Natural killer cell treated with Interleukin-12 subunit alpha and Interleukin-12 subunit beta and Interleukin-15 and Interleukin-18, amount 100 ng/mL, for 72 hours (primary cell): ENCODE data around the gene GDPGP1. TPM values are rescaled to one million over a fixed set of nuclear protein-coding genes. Genes with fewer than 3 reads are reported as not detected.
"Not testable (repeated sequence)": the region's sequence is repeated elsewhere in the genome, so short reads cannot be mapped to it uniquely, and the experiment has no call there.

Experiments
- ATAC-seq, 2 donors: fragments of 150-1000 bp; cut with Tn5 transposase in 1 of 2; sonication (Bioruptor Pico), chemical (Tn5 transposase) in 1 of 2; 2 replicates each; pipeline ENCODE4 v1.10.0; 2021
- DNase-seq: peaks from one replicate; pipeline ENCODE4 v3.0.0; 2022; ENCODE audit warnings: low spot score
- H3K27ac Mint-ChIP-seq, 2 donors: 1 replicate in 1 of 2; 2 replicates in 1 of 2; pipeline ENCODE4 v1.8.0; 2022; ENCODE audit warnings: mixed read lengths in 2 of 2, mild to moderate bottlenecking in 1 of 2, moderate library complexity in 1 of 2
- H3K27me3 Mint-ChIP-seq, 2 donors: 1 replicate in 1 of 2; 2 replicates in 1 of 2; pipeline ENCODE4 v1.8.0; 2022; ENCODE audit warnings: mixed read lengths in 2 of 2
- H3K36me3 Mint-ChIP-seq: one replicate; pipeline ENCODE4 v1.8.0; 2022; ENCODE audit warnings: mixed read lengths
- H3K4me1 Mint-ChIP-seq, 2 donors: 1 replicate in 1 of 2; 2 replicates in 1 of 2; pipeline ENCODE4 v1.8.0; 2022; ENCODE audit warnings: low read depth in 2 of 2, mixed read lengths in 2 of 2, mild to moderate bottlenecking in 1 of 2
- H3K4me3 Mint-ChIP-seq: one replicate; pipeline ENCODE4 v1.8.0; 2022; ENCODE audit warnings: mixed read lengths
- H3K9me3 Mint-ChIP-seq: 2 replicates; pipeline ENCODE4 v1.8.0; 2022; ENCODE audit warnings: mixed read lengths
- total RNA-seq, 2 donors: library from RNA; stranded (reverse); gene quantifications; one replicate each; pipeline ENCODE4 v1.2.3, GENCODE V29; 2022

GDPGP1 gene
- total RNA-seq, 2 donors from 2014 or later = 9.6 to 10.0 TPM

GRCh38 chr15:90268415-90268814 lies 34.4 kb downstream of the GDPGP1 start:
- Mint-ChIP-seq H3K4me3 (peak overlapping the region; percentile 98), H3K27ac (peak overlapping the region; percentile 8 to 96), H3K4me1 (peaks cover 45 to 58% of the 10 kb centered on the region in 2 donors), H3K36me3 (peaks cover 31% of the 10 kb centered on the region), H3K27me3 (no peaks in the 10 kb centered on the region), H3K9me3 (no peaks in the 10 kb centered on the region)
- ATAC-seq (no peak), DNase-seq (no peak)

GRCh38 chr15:90270502-90271150 lies 36.6 kb downstream of the GDPGP1 start:
- Mint-ChIP-seq H3K27ac (peak overlapping the region; percentile 7 to 76), H3K9me3 (no peaks in the 10 kb centered on the region), H3K4me3 (peak overlapping the region; percentile 61), H3K4me1 (peaks cover 43 to 47% of the 10 kb centered on the region in 2 donors), H3K36me3 (peaks cover 36% of the 10 kb centered on the region), H3K27me3 (no peaks in the 10 kb centered on the region)
- DNase-seq = no peak
- ATAC-seq = no peak

- ATAC-seq (no peak), DNase-seq (no peak)
- peak overlapping the region; percentile 23 to 76 for H3K27ac Mint-ChIP-seq
- H3K9me3 Mint-ChIP-seq = no peaks in the 10 kb centered on the region
- H3K36me3 Mint-ChIP-seq = peaks cover 37% of the 10 kb centered on the region
- no peak overlapping the region for H3K4me3 Mint-ChIP-seq
- H3K27me3 Mint-ChIP-seq = no peaks in the 10 kb centered on the region
- H3K4me1 Mint-ChIP-seq = peaks cover 39 to 42% of the 10 kb centered on the region in 2 donors
Measured at GRCh38 chr15:90271459-90272166, 37.6 kb downstream of the GDPGP1 start.

- not testable (repeated sequence) for ATAC-seq, H3K36me3 Mint-ChIP-seq, H3K4me3 Mint-ChIP-seq, H3K27me3 Mint-ChIP-seq, H3K9me3 Mint-ChIP-seq, H3K27ac Mint-ChIP-seq, DNase-seq
- H3K4me1 Mint-ChIP-seq = peaks cover 0 to 11% of the 10 kb centered on the region in 2 donors
Measured at GRCh38 chr15:90278467-90278866, 44.5 kb downstream of the GDPGP1 start.

GRCh38 chr15:90280743-90281142 lies 46.7 kb downstream of the GDPGP1 start:
- ATAC-seq, DNase-seq, H3K4me1 Mint-ChIP-seq, H3K9me3 Mint-ChIP-seq, H3K36me3 Mint-ChIP-seq, H3K4me3 Mint-ChIP-seq, H3K27me3 Mint-ChIP-seq, H3K27ac Mint-ChIP-seq: not testable (repeated sequence)

- not testable (repeated sequence) for DNase-seq, H3K9me3 Mint-ChIP-seq, H3K27ac Mint-ChIP-seq, H3K4me3 Mint-ChIP-seq, H3K27me3 Mint-ChIP-seq, H3K4me1 Mint-ChIP-seq, ATAC-seq, H3K36me3 Mint-ChIP-seq
Measured at GRCh38 chr15:90281637-90282036, 47.6 kb downstream of the GDPGP1 start.

GRCh38 chr15:90286678-90287077 lies 52.7 kb downstream of the GDPGP1 start:
- H3K4me1 Mint-ChIP-seq = no peaks in the 10 kb centered on the region
- no peak overlapping the region for H3K27ac Mint-ChIP-seq
- no peaks in the 10 kb centered on the region for H3K27me3 Mint-ChIP-seq
- ATAC-seq (no peak), DNase-seq (no peak)
- H3K9me3 Mint-ChIP-seq = no peaks in the 10 kb centered on the region
- H3K4me3 Mint-ChIP-seq = no peak overlapping the region
- no peaks in the 10 kb centered on the region for H3K36me3 Mint-ChIP-seq

- Mint-ChIP-seq H3K27ac (no peak overlapping the region), H3K4me1 (no peaks in the 10 kb centered on the region), H3K4me3 (no peak overlapping the region), H3K9me3 (no peaks in the 10 kb centered on the region), H3K27me3 (no peaks in the 10 kb centered on the region), H3K36me3 (no peaks in the 10 kb centered on the region)
- ATAC-seq = no peak
- DNase-seq = no peak
Measured at GRCh38 chr15:90287101-90287500, 53.1 kb downstream of the GDPGP1 start.

GRCh38 chr15:90287946-90288345 lies 53.9 kb downstream of the GDPGP1 start:
- ATAC-seq = no peak
- Mint-ChIP-seq H3K27me3 (no peaks in the 10 kb centered on the region), H3K4me1 (no peaks in the 10 kb centered on the region), H3K36me3 (no peaks in the 10 kb centered on the region), H3K27ac (no peak overlapping the region), H3K4me3 (no peak overlapping the region), H3K9me3 (no peaks in the 10 kb centered on the region)
- no peak for DNase-seq

GRCh38 chr15:90291679-90292356 lies 57.8 kb downstream of the GDPGP1 start:
- peaks cover 0 to 7% of the 10 kb centered on the region in 2 donors for H3K27me3 Mint-ChIP-seq
- no peak for DNase-seq
- ATAC-seq = no peak

GRCh38 chr15:90293040-90293810 lies 59.2 kb downstream of the GDPGP1 start:
- not testable (repeated sequence) for H3K4me1 Mint-ChIP-seq, H3K4me3 Mint-ChIP-seq, H3K9me3 Mint-ChIP-seq, H3K36me3 Mint-ChIP-seq, ATAC-seq, H3K27me3 Mint-ChIP-seq
- peak overlapping the region in 1 of 2 donors; percentile 74 for H3K27ac Mint-ChIP-seq
- DNase-seq = peak; percentile 72

More at GRCh38 chr15:90291679-90292356, 57.8 kb downstream of the GDPGP1 start:
- Mint-ChIP-seq H3K36me3 (no peaks in the 10 kb centered on the region), H3K4me3 (no peak overlapping the region), H3K4me1 (peaks cover 5 to 6% of the 10 kb centered on the region in 2 donors), H3K27ac (no peak overlapping the region), H3K9me3 (no peaks in the 10 kb centered on the region)

GRCh38 chr15:90294159-90294558 lies 60.1 kb downstream of the GDPGP1 start:
- Mint-ChIP-seq H3K27ac (no peak overlapping the region), H3K9me3 (no peaks in the 10 kb centered on the region), H3K4me3 (no peak overlapping the region), H3K27me3 (peaks cover 0 to 7% of the 10 kb centered on the region in 2 donors), H3K36me3 (no peaks in the 10 kb centered on the region), H3K4me1 (peaks cover 5 to 6% of the 10 kb centered on the region in 2 donors)
- ATAC-seq (no peak), DNase-seq (no peak)

- Mint-ChIP-seq H3K9me3 (no peaks in the 10 kb centered on the region), H3K4me3 (no peak overlapping the region), H3K4me1 (peaks cover 5 to 6% of the 10 kb centered on the region in 2 donors), H3K27me3 (peaks cover 0 to 7% of the 10 kb centered on the region in 2 donors), H3K36me3 (no peaks in the 10 kb centered on the region), H3K27ac (no peak overlapping the region)
- DNase-seq (no peak), ATAC-seq (no peak)
Measured at GRCh38 chr15:90294601-90295269, 60.7 kb downstream of the GDPGP1 start.
